Measurements from ENCODE around the gene CREG2.

DNA sequence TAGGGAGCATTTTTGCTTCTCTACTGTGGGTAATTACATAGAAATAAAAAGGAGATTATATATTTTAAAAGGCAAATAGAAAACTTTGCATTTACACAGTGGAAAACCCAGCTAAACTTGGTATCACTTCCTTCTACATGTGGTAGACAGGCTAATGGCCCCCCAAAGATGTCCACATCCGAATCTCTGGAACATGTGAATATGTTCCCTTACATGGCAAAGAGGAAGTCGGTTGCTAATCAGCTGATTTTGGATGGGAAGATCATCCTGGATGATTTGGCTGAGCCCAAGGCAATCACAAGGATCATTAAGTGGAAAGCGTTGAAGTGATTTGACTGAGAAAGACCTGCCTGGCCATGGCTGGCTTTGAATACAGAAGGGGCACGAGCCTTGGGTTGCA is 26.2 kb downstream of the CREG2 start:
- TF ChIP-seq, protein P1, sequence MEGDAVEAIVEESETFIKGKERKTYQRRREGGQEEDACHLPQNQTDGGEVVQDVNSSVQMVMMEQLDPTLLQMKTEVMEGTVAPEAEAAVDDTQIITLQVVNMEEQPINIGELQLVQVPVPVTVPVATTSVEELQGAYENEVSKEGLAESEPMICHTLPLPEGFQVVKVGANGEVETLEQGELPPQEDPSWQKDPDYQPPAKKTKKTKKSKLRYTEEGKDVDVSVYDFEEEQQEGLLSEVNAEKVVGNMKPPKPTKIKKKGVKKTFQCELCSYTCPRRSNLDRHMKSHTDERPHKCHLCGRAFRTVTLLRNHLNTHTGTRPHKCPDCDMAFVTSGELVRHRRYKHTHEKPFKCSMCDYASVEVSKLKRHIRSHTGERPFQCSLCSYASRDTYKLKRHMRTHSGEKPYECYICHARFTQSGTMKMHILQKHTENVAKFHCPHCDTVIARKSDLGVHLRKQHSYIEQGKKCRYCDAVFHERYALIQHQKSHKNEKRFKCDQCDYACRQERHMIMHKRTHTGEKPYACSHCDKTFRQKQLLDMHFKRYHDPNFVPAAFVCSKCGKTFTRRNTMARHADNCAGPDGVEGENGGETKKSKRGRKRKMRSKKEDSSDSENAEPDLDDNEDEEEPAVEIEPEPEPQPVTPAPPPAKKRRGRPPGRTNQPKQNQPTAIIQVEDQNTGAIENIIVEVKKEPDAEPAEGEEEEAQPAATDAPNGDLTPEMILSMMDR (IDR thresholded peaks at IDR 0.05; ENCODE audit: low read depth, low read length) = no peak
- no peak for TF ChIP-seq EZH2phosphoT487 (IDR thresholded peaks at IDR 0.05; ENCODE audit: low read depth)
